HG02798 (cell line): ENCODE measurements around the gene SNRNP25.
A peak's percentile ranks its signal among the peaks of the same experiment; 100 is the strongest.

ENCODE experiments used
- ATAC-seq: cut with Tn5 transposase; IDR thresholded peaks from one replicate; pipeline ENCODE4 v1.9.1; 2021; ENCODE audit warnings: mild to moderate bottlenecking; ENCODE audit not compliant: unreplicated experiment, poor library complexity

SNRNP25 gene

GRCh38 chr16:92431-93339 is 39.1 kb downstream of the SNRNP25 start:
- ATAC-seq, result no peak

DNA sequence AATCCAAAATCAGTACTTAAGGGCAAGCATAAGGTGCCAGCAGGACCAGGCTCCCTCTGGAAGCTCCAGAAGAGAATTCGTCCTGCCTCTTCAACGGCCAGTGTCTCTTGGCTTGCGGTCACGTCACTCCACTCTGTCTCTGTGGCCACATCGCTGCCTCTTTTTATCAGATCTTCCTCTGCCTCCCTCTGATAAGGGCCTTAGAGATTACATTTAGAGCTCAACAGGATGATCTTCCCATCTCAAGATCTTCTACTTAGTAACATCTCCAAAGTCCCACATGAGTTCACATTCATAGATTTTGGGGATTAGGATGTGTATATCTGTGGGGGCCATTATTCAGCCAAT is 41.3 kb downstream of the SNRNP25 start:
- ATAC-seq, result no peak

DNA sequence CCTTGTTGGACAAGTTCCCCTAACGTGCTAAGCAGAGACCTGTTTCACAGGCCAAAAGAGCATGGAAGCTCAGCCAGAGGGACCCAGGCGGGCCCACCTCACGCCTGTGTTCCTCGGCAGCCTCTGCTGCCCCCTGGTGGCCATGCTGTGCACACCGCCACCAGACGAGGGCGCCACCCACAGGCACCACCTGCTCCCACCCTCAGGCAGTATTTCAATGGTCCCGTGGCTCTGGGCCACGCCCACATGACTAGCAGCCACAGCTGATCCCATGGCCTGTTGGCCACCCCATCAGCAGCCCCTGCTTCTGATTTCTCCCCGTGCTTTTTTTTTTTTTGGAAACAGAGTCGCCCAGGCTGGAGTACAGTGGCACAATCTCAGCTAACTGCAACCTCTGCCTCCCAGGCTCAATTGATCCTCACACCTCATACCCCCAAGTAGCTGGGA is 43.3 kb downstream of the SNRNP25 start:
- peak; percentile 85 for ATAC-seq

DNA sequence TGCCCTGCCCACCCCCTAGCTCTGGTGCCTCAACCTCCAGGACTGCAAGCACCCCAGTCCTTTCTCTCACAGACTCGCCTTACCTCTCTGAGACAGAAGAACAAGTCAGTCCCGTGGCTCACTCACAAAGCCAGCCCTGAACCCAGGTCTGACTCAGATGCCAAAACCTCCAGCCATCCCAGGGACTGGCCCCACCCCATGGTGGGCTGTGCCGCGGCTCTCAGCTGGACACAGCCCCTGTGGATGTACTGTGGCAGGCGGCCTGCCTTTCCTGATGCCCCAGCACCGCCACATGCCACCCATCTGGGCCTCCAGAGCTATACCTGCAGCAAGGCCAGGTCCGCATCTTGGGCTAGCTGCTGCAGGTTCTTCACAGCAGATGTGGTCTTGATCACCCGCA is 44.2 kb downstream of the SNRNP25 start:
- no peak for ATAC-seq

DNA sequence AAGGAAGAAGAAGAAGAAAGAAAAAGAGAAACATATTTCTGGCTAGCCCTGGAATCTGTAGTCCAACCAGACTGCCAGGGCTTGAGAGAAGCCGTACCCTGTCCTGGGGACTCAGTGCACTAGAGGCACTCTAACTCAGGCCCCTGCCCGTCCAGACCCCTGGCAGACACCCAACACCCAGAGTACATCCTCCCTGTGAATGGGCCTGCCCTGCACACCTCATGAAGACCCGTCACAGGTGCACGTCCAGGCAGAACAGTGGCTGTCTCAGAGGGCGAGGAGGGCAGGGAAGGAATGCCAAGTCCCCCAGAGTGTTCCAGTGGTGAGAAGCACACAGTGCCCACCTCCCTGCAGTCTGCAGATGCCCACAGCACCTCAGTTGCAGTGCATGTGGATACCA is 47.4 kb downstream of the SNRNP25 start:
- no peak for ATAC-seq

- no peak for ATAC-seq
Observed at GRCh38 chr16:101586-101985, 48.0 kb downstream of the SNRNP25 start.

- no peak for ATAC-seq
Observed at GRCh38 chr16:102060-102855, 48.6 kb downstream of the SNRNP25 start.

DNA sequence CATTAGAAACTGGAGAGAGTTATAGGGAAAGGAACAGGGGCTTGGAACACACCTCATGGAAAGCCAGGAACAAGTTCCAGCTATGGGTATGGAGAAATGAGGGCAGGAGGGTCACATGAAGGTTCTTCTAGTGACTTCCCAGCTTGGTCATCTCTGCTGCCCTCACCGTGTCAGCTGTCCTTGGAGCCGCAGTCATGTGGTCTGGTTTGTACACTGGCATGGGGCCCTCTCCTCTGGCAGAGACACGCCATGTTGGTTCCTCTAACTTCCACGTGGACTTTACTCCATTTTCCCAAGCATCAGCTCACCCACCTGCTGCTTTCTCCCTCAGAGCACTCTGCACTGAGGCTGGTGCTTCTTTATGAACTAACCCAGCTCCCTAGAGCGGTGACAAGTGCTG is 50.7 kb downstream of the SNRNP25 start:
- no peak for ATAC-seq

- no peak for ATAC-seq
Observed at GRCh38 chr16:104928-105327, 51.3 kb downstream of the SNRNP25 start.

DNA sequence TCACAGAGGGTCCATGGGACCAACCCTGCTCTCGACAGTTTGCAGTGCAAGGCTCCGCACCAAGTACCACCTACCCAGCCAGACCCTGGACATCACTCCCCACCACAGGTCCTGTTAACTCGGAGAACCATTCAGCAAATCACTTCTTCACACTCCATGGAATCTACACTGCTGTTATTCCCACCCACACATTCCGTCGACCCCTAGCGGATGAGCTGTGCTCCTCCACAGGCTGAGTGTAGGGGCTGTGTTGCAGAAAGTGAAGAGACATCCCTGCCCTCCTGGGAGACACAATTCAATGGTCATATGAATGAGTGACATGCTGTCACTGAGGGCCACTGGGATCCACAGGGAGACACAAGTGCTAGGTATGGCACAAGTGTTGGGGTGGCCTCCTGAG is 51.9 kb downstream of the SNRNP25 start:
- ATAC-seq, result no peak

DNA sequence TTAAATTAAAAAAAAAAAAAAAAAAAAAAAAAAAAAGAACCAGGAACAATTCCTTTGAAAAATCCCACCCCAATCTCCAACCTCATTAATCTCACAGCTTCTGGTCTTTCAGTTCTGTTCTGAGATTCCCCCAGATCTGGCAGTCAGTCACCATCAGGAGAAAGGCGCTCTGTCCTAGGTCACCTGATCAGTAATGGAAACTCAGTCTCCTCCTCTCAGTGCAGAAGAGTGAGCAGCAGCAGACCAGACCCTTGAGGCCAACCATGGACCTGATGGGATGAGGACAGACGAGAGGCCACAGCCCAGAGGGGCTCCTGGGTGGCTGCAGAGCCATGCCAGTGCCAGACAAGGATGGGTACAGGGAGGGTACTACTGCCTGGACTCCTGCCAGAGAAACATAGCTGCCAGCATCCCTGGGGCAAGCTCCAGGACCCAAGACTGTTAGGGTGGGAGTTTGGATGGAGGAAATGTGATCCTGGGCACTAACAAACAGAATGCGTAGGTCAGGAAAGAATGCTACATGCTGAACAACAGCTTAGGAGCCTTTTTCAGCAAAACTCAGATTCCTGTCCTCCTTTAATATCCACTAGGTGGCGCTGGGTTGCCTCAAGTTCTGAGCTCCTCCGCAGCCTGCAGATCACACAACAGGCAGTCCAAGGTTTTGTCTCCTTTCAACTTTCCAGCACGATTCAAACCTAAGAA is 53.1 kb downstream of the SNRNP25 start:
- no peak for ATAC-seq
